ENCODE data around the gene NAGLU. TPM values are rescaled to one million over a fixed set of nuclear protein-coding genes. Genes with fewer than 3 reads are reported as not detected.

NAGLU gene
- total and polyA plus RNA-seq, 10 of the 15 experiments (the other 5 are each of a cell fraction or from before 2014, with no cell fraction given): 0.23 to 27.5 (median 8.9) TPM

DNA sequence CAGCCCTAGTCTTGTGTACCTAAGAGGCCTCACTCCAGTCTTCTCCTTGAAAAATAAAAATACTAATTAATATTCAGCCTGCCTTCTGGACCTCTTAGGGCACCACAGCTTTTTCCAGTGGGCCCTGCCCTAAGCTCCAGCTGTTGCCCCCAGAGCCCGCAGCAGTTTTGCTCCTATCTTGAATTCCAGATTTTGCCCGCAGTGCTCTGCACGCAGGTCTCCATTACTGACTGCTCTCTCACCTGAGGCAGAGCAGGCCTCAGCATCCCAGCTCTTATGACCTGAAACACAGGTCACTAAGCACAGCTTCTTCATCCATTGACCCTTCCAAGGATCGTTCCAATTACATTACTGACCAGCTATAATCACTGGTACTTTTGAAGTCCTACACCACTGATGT lies 28.4 kb upstream of the NAGLU start (continued):
- TF ChIP-seq, protein P1, sequence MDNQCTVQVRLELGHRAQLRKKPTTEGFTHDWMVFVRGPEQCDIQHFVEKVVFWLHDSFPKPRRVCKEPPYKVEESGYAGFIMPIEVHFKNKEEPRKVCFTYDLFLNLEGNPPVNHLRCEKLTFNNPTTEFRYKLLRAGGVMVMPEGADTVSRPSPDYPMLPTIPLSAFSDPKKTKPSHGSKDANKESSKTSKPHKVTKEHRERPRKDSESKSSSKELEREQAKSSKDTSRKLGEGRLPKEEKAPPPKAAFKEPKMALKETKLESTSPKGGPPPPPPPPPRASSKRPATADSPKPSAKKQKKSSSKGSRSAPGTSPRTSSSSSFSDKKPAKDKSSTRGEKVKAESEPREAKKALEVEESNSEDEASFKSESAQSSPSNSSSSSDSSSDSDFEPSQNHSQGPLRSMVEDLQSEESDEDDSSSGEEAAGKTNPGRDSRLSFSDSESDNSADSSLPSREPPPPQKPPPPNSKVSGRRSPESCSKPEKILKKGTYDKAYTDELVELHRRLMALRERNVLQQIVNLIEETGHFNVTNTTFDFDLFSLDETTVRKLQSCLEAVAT (IDR thresholded peaks at IDR 0.05): no peak

DNA sequence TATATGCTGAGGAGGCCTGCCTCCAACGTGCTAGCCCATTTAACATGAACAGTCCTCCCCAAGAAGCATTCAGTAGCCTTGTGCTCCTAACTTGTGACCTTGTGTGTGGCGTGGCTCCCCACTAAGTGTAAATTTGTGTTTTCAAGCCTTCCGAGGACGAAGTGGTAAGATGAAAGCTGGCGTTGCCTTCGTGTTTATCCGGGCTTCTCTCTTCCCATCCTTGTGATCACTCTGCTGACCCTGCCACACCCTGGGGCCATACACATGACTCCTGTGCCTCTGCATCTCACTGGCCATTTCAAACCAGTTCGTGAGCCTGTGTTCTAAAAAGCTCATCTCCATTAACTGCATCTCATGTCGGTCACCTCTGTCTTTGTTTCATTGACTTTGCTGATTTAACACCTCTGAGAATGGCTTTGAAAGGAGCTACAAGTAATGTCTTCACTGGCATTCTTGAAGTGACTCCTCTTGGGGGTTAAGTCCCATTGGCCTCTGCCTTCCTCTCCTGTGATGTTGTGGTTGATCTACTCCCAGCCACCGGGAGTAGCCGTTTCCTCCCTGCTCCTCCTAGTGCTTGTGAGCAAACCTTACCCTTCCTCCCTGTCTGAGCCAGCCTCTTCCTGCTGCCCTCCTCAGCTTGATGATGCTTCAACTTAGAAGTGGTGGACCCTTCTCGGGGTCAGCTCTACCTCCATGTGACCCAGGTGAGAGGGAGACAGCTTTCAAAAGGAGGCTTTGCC lies 27.4 kb upstream of the NAGLU start:
- in situ Hi-C loops (cut with MboI): no loop called here
- Histone ChIP-seq H3K9ac (ENCODE audit: control insufficient read depth, insufficient read depth, low read length) (no peak overlapping the region), H3K4me3 (no peak overlapping the region), H3K27ac (ENCODE audit: control insufficient read depth, insufficient read depth) (no peak overlapping the region), H3K36me3 (ENCODE audit: control insufficient read depth in 2 of 2, insufficient read depth in 2 of 2, low read length in 1 of 2) (peaks cover 16 to 22% of the 10 kb centered on the region in 2 experiments; a peak in 3 of 4 replicates), H3K27me3 (replicated peaks in 1 of 2; ENCODE audit: control insufficient read depth in 2 of 2, insufficient read depth in 2 of 2, low read length in 1 of 2) (no peaks in the 10 kb centered on the region), H3K9me3 (replicated peaks; ENCODE audit: control insufficient read depth, insufficient read depth, low read length) (no peaks in the 10 kb centered on the region), H4K20me1 (ENCODE audit: control insufficient read depth, insufficient read depth) (no peaks in the 10 kb centered on the region), H3K4me1 (ENCODE audit: control insufficient read depth, insufficient read depth, low read length) (peaks cover 9% of the 10 kb centered on the region), H3K4me2 (ENCODE audit: control insufficient read depth, insufficient read depth) (no peak overlapping the region), H3K79me2 (ENCODE audit: control insufficient read depth, insufficient read depth, low read length) (no peaks in the 10 kb centered on the region), H2AFZ (ENCODE audit: control insufficient read depth, low read depth, low read length) (no peak overlapping the region)
- BruUV-seq (replicated peaks): no TSS peak
- intact Hi-C loops (cut with micrococcal nuclease; ENCODE audit: unreplicated experiment): no loop called here
- RAD21 ChIA-PET (ENCODE audit: unreplicated experiment): no interaction called here
- CTCF ChIA-PET: interaction anchor here (0.6 to 1.5 kb wide), 8 partner anchors 9 to 106 kb away, joined by 3 to 6 read pairs (median 3); no protein-coding TSS in a partner anchor
- DNase-seq (ENCODE audit: low read depth, low spot score): no peak
- SMC1A ChIA-PET (ENCODE audit: uncharacterized antibody, unreplicated experiment): interaction anchor here (1.0 to 1.3 kb wide), 2 partner anchors 13 to 67 kb away, joined by 3 to 4 read pairs; no protein-coding TSS in a partner anchor
- FAIRE-seq: no peak
- ATAC-seq: no peak
- POLR2A ChIA-PET: no interaction called here
- WGBS (ENCODE audit: insufficient coverage, insufficient replicate concordance, low lambda C conversion rate, missing lambda C conversion rate): 92% methylated on average over 12 of the region's 12 CpGs
- TF ChIP-seq PML (IDR thresholded peaks at IDR 0.05; ENCODE audit: low read length) (no peak), BCL11A (IDR thresholded peaks at IDR 0.05; ENCODE audit: low read depth, low read length) (no peak), TBL1XR1 (IDR thresholded peaks at IDR 0.05; ENCODE audit: low read depth, low read length) (no peak), ATF7 (IDR thresholded peaks at IDR 0.05; ENCODE audit: low read depth) (no peak), YY1 (IDR thresholded peaks at IDR 0.05; ENCODE audit: low read depth, low read length) (no peak), CBFB (IDR thresholded peaks at IDR 0.05; ENCODE audit: low read depth) (no peak), KAT2A (conservative IDR thresholded peaks at IDR 0.05; ENCODE audit: control insufficient read depth, low read depth, low read length) (no peak), MTA3 (IDR thresholded peaks at IDR 0.05; ENCODE audit: borderline replicate concordance, low read length) (no peak), ZNF274 (IDR thresholded peaks at IDR 0.05; ENCODE audit: insufficient read depth, insufficient read length) (no peak), BMI1 (IDR thresholded peaks at IDR 0.05; ENCODE audit: borderline replicate concordance) (no peak), TARDBP (IDR thresholded peaks at IDR 0.05; ENCODE audit: borderline replicate concordance) (no peak), NFYA (IDR thresholded peaks at IDR 0.05; ENCODE audit: borderline replicate concordance, low read depth, low read length) (no peak)
- TF ChIP-seq, protein P2, sequence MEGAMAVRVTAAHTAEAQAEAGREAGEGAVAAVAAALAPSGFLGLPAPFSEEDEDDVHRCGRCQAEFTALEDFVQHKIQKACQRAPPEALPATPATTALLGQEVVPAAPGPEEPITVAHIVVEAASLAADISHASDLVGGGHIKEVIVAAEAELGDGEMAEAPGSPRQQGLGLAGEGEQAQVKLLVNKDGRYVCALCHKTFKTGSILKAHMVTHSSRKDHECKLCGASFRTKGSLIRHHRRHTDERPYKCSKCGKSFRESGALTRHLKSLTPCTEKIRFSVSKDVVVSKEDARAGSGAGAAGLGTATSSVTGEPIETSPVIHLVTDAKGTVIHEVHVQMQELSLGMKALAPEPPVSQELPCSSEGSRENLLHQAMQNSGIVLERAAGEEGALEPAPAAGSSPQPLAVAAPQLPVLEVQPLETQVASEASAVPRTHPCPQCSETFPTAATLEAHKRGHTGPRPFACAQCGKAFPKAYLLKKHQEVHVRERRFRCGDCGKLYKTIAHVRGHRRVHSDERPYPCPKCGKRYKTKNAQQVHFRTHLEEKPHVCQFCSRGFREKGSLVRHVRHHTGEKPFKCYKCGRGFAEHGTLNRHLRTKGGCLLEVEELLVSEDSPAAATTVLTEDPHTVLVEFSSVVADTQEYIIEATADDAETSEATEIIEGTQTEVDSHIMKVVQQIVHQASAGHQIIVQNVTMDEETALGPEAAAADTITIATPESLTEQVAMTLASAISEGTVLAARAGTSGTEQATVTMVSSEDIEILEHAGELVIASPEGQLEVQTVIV (IDR thresholded peaks at IDR 0.05; ENCODE audit: borderline replicate concordance, partially characterized antibody): no peak
- TF ChIP-seq, protein P3, sequence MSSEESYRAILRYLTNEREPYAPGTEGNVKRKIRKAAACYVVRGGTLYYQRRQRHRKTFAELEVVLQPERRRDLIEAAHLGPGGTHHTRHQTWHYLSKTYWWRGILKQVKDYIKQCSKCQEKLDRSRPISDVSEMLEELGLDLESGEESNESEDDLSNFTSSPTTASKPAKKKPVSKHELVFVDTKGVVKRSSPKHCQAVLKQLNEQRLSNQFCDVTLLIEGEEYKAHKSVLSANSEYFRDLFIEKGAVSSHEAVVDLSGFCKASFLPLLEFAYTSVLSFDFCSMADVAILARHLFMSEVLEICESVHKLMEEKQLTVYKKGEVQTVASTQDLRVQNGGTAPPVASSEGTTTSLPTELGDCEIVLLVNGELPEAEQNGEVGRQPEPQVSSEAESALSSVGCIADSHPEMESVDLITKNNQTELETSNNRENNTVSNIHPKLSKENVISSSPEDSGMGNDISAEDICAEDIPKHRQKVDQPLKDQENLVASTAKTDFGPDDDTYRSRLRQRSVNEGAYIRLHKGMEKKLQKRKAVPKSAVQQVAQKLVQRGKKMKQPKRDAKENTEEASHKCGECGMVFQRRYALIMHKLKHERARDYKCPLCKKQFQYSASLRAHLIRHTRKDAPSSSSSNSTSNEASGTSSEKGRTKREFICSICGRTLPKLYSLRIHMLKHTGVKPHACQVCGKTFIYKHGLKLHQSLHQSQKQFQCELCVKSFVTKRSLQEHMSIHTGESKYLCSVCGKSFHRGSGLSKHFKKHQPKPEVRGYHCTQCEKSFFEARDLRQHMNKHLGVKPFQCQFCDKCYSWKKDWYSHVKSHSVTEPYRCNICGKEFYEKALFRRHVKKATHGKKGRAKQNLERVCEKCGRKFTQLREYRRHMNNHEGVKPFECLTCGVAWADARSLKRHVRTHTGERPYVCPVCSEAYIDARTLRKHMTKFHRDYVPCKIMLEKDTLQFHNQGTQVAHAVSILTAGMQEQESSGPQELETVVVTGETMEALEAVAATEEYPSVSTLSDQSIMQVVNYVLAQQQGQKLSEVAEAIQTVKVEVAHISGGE (CRISPR knock-in tag; IDR thresholded peaks at IDR 0.05): no peak

Measured in GM12878 (cell line).